ENCODE measurements around the gene NRBF2. TPM values are rescaled to one million over a fixed set of nuclear protein-coding genes. Genes with fewer than 3 reads are reported as not detected.
"Not testable (repeated sequence)": the region's sequence is repeated elsewhere in the genome, so short reads cannot be mapped to it uniquely, and the experiment has no call there.

The NRBF2 gene
- 10 to 100 TPM; 27.5 to 28.9 TPM for total RNA-seq
- polyA plus RNA-seq (2013, experiment 1 of 2), result 22.9 TPM
- polyA plus RNA-seq (2013, experiment 2 of 2), result 25.0 TPM
- long read RNA-seq, experiment 1, transcript NRBF2-201 (4 exons, 1,853 nt), result major isoform, 19 of 24 reads
- long read RNA-seq, experiment 1, partial matches to known transcripts, result 5 of 24 reads
- long read RNA-seq, experiment 1, other reads (novel, unspliced or antisense), result 0 of 24 reads
- long read RNA-seq, experiment 2, transcript NRBF2-201 (4 exons, 1,853 nt), result major isoform, 115 of 133 reads
- long read RNA-seq, experiment 2, partial matches to known transcripts, result 1 of 133 reads
- long read RNA-seq, experiment 2, other reads (novel, unspliced or antisense), result 15 of 133 reads
- long read RNA-seq, experiment 3, transcript NRBF2-201 (4 exons, 1,853 nt), result major isoform, 165 of 171 reads
- long read RNA-seq, experiment 3, partial matches to known transcripts, result 1 of 171 reads
- long read RNA-seq, experiment 3, other reads (novel, unspliced or antisense), result 4 of 171 reads
- long read RNA-seq, experiment 4, transcript NRBF2-201 (4 exons, 1,853 nt), result major isoform, 65 of 72 reads
- long read RNA-seq, experiment 4, partial matches to known transcripts, result 1 of 72 reads
- long read RNA-seq, experiment 4, other reads (novel, unspliced or antisense), result 5 of 72 reads

DNA sequence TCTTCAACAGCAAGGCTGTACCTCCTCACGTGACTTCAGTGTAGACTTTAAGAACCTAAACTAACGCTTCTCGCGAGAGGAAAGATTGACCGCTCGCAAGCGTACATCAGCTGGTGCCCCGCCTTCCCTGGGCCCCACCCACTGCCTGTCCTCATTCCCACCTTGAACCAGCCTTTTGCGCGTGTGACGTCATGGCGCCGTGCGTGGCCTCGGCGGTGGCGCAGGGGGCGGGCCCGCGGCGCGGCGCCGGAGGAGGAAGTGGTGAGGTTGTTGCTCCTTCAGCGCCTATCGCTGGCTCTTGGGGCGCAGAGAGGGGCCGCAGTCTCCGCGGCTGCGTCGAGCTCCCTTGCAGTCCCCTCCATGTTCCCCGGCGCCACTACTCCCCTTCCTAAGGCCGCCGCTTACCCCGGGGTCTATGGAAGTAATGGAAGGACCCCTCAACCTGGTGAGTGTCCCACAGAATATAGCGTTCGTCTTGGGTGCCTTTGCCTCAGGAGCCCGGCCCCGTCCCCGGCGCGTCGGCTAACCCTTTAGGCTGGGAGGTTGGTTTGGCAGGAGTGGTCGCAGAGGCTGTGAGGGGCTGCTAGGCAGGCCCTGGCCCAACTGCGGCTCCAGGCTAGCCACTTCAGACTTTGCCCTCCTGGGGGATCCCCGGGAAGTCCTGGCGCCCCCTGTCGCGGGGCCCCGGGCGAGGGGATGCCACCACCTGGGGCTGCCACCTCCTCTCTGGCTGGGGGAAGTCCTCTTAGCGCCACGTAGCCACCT is at the start of gene NRBF2:
Gene NRBF2, plus strand, starts transcription at position 273 of the 765 bp plus-strand sequence. Its CDS starts 143 bp downstream, at position 416.
- peaks cover 4% of the 10 kb centered on the region for H3K36me3 ChIP-seq (ENCODE audit: control insufficient read depth, insufficient read depth, low read length)
- peak; percentile 99 for DNase-seq
- WGBS, 2 experiments (ENCODE audit: insufficient coverage in 1 of 2, insufficient read length in 1 of 2), result 1 to 3% methylated on average over 8 to 55 of the region's 55 CpGs
- no peaks in the 10 kb centered on the region for H3K27me3 ChIP-seq (ENCODE audit: control insufficient read depth, insufficient read depth, low read length, poor library complexity, severe bottlenecking)
- peak within 1 kb of the TSS; percentile 95 for H3K27ac Mint-ChIP-seq
- peak within 1 kb of the TSS; percentile 84 for H3K4me3 Mint-ChIP-seq
- TF ChIP-seq, protein P1, sequence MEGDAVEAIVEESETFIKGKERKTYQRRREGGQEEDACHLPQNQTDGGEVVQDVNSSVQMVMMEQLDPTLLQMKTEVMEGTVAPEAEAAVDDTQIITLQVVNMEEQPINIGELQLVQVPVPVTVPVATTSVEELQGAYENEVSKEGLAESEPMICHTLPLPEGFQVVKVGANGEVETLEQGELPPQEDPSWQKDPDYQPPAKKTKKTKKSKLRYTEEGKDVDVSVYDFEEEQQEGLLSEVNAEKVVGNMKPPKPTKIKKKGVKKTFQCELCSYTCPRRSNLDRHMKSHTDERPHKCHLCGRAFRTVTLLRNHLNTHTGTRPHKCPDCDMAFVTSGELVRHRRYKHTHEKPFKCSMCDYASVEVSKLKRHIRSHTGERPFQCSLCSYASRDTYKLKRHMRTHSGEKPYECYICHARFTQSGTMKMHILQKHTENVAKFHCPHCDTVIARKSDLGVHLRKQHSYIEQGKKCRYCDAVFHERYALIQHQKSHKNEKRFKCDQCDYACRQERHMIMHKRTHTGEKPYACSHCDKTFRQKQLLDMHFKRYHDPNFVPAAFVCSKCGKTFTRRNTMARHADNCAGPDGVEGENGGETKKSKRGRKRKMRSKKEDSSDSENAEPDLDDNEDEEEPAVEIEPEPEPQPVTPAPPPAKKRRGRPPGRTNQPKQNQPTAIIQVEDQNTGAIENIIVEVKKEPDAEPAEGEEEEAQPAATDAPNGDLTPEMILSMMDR (conservative IDR thresholded peaks at IDR 0.05), result peak; percentile 49
- peaks cover 5% of the 10 kb centered on the region for H3K27me3 Mint-ChIP-seq (ENCODE audit: insufficient read depth)
- peaks cover 10% of the 10 kb centered on the region for H3K36me3 Mint-ChIP-seq (ENCODE audit: low read depth)
- peak within 1 kb of the TSS; percentile 98 for H3K4me3 ChIP-seq (ENCODE audit: low read length)
- H3K9me3 Mint-ChIP-seq, result peaks cover 12% of the 10 kb centered on the region
- H3K27ac ChIP-seq (ENCODE audit: low read depth, low read length), result peak within 1 kb of the TSS; percentile 83
- no peaks in the 10 kb centered on the region for H3K4me1 ChIP-seq (ENCODE audit: control insufficient read depth, insufficient read depth, low read length)
- peaks cover 10% of the 10 kb centered on the region for H3K4me1 Mint-ChIP-seq
- peak within 1 kb of the TSS; percentile 91 for H3K9ac ChIP-seq (ENCODE audit: extremely low read depth, low read length, poor library complexity, severe bottlenecking)
- peaks cover 9% of the 10 kb centered on the region for H3K9me3 ChIP-seq (ENCODE audit: control insufficient read depth, low read length)

DNA sequence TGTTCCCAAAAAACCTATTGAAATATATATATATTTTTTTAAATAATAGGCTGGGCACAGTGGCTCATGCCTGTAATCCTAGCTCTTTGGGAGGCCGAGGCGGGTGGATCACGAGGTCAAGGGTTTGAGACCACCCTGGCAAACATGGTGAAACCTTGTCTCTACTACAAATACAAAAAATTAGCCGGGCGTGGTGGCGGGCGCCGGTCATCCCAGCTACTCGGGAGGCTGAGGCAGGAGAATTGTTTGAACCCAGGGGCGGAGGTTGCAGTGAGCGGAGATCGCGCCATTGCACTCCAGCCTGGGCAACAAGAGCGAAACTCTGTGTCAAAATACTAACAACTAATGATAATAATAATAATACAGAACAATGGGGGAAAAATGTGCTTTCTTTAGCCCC is 49.7 kb upstream of the NRBF2 start:
- H3K4me1 Mint-ChIP-seq; H3K9me3 ChIP-seq (ENCODE audit: control insufficient read depth, low read length); H3K27me3 Mint-ChIP-seq (ENCODE audit: insufficient read depth); H3K27ac Mint-ChIP-seq; H3K4me3 Mint-ChIP-seq; H3K27me3 ChIP-seq (ENCODE audit: control insufficient read depth, insufficient read depth, low read length, poor library complexity, severe bottlenecking); H3K9me3 Mint-ChIP-seq; H3K4me3 ChIP-seq (ENCODE audit: low read length); H3K9ac ChIP-seq (ENCODE audit: extremely low read depth, low read length, poor library complexity, severe bottlenecking); H3K27ac ChIP-seq (ENCODE audit: low read depth, low read length); DNase-seq; H3K36me3 ChIP-seq (ENCODE audit: control insufficient read depth, insufficient read depth, low read length); H3K4me1 ChIP-seq (ENCODE audit: control insufficient read depth, insufficient read depth, low read length); H3K36me3 Mint-ChIP-seq (ENCODE audit: low read depth): not testable (repeated sequence)
- WGBS, 2 experiments (ENCODE audit: insufficient coverage in 1 of 2, insufficient read length in 1 of 2), result 93 to 96% methylated on average over 3 to 10 of the region's 14 CpGs

DNA sequence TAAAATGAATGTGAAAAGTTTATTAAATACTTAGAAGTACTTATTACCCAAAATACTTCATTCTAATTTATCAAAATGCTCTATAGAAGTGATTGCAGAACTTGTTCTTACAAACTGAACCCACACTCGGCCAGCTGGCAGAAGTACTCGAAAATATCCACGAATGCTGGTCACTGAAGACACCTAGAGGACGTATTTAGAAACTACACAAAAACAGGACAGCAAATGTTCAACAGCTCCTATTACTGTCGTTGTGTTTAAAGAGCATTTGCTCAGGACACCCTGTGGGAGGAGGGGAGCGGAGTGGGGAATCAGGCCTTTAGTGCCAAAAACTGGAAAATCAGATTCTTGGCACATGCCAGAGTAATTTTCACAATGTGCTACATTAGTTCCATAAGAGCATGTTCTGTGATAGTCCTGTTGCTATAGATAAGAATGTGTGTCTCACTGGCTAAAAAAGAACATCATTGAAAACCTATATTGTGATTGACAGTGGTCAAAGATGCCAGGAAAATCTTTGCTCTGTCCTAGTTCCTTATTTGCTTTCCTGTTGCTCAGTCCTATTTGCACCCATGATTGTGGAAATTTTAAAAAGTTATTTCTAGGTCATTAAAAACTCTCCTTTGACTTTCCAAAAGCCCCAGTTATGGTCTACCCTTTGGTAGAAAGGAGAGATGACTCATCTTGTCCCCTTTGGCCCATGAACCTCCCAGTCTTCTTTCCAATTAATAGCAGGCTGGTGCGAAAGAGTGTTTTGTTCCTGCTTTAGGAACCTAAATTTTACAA is 49.0 kb upstream of the NRBF2 start:
- TF ChIP-seq, protein P1 (conservative IDR thresholded peaks at IDR 0.05), result peak; percentile 81
- Histone ChIP-seq H3K36me3 (ENCODE audit: control insufficient read depth, insufficient read depth, low read length) (no peaks in the 10 kb centered on the region), H3K27ac (ENCODE audit: low read depth, low read length) (no peak overlapping the region), H3K4me1 (ENCODE audit: control insufficient read depth, insufficient read depth, low read length) (no peaks in the 10 kb centered on the region), H3K4me3 (ENCODE audit: low read length) (no peak overlapping the region), H3K9ac (ENCODE audit: extremely low read depth, low read length, poor library complexity, severe bottlenecking) (no peak overlapping the region), H3K9me3 (ENCODE audit: control insufficient read depth, low read length) (no peaks in the 10 kb centered on the region), H3K27me3 (ENCODE audit: control insufficient read depth, insufficient read depth, low read length, poor library complexity, severe bottlenecking) (no peaks in the 10 kb centered on the region)
- Mint-ChIP-seq H3K9me3 (no peaks in the 10 kb centered on the region), H3K27me3 (ENCODE audit: insufficient read depth) (no peaks in the 10 kb centered on the region), H3K4me3 (no peak overlapping the region), H3K27ac (no peak overlapping the region), H3K36me3 (ENCODE audit: low read depth) (no peaks in the 10 kb centered on the region), H3K4me1 (no peaks in the 10 kb centered on the region)
- WGBS, 2 experiments (ENCODE audit: insufficient coverage in 1 of 2, insufficient read length in 1 of 2), result 26 to 33% methylated on average over 4 to 7 of the region's 7 CpGs
- DNase-seq, result peak; percentile 65
